ENCODE results near the gene ITGA5. TPM values are rescaled to one million over a fixed set of nuclear protein-coding genes. Genes with fewer than 3 reads are reported as not detected.

ITGA5 gene
- 115 TPM for polyA plus RNA-seq (2012; ENCODE audit: insufficient read length, low read depth)

- no peak; the same call in 1 of the 2 replicates for TF ChIP-seq SIN3A (IDR thresholded peaks at IDR 0.05; ENCODE audit: borderline replicate concordance, insufficient read depth, low read length)
- no peak for TF ChIP-seq TAF1 (IDR thresholded peaks at IDR 0.05; ENCODE audit: borderline replicate concordance, insufficient read depth, low read length)
- TF ChIP-seq REST (IDR thresholded peaks at IDR 0.05; ENCODE audit: insufficient read depth in 1 of 2, low read depth in 2 of 2, low read length in 2 of 2): no peak; a peak in 1 of 4 replicates
- TF ChIP-seq FOXP2 (optimal IDR thresholded peaks at IDR 0.05; ENCODE audit: borderline replicate concordance, extremely low read depth, extremely low read length, insufficient read depth): no peak
- no peak for TF ChIP-seq POLR2AphosphoS5 (IDR thresholded peaks at IDR 0.05; ENCODE audit: low read depth, low read length)
These were observed at the start of gene ITGA5 for GRCh38 chr12:54419088-54419887. ITGA5 (minus strand) TSS chr12:54419266; CDS start chr12:54419198, 68 bp downstream.

DNA sequence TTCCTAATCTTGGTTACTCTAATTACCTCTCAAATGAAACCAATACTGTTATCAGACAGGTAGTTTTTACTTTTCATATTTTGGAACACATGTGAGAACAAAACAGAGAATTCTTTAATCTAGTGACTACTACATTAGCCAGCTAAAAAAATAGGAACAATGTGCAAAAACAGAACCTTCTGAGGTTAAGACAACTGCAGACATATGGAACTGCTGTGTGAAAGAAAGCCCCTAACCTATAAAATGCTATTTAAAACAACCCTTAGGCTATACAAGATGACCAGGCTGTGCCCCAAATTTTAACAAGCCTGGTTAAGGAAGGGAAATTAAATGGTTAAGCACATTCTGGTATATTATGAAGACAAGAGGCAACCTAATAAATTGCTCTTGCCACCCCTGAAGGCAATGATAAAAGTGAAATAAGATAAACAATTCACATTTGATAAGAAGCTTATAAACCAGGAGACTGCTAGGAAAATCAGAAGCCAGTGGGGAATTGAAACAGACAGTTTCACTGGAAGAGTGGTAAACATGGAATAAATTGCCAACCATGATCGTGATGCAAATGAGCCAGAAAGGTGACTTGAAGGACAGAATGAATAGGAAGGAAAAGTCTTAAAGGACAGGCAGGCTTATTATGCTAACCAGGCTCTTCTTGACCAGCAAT lies 46.9 kb upstream of the ITGA5 start:
- TF ChIP-seq SIN3A (IDR thresholded peaks at IDR 0.05; ENCODE audit: borderline replicate concordance, insufficient read depth, low read length): no peak
- TF ChIP-seq TAF1 (IDR thresholded peaks at IDR 0.05; ENCODE audit: borderline replicate concordance, insufficient read depth, low read length): no peak
- no peak for TF ChIP-seq POLR2AphosphoS5 (IDR thresholded peaks at IDR 0.05; ENCODE audit: low read depth, low read length)
- no peak for TF ChIP-seq REST (IDR thresholded peaks at IDR 0.05; ENCODE audit: insufficient read depth in 1 of 2, low read depth in 2 of 2, low read length in 2 of 2)
- TF ChIP-seq FOXP2 (optimal IDR thresholded peaks at IDR 0.05; ENCODE audit: borderline replicate concordance, extremely low read depth, extremely low read length, insufficient read depth): no peak

DNA sequence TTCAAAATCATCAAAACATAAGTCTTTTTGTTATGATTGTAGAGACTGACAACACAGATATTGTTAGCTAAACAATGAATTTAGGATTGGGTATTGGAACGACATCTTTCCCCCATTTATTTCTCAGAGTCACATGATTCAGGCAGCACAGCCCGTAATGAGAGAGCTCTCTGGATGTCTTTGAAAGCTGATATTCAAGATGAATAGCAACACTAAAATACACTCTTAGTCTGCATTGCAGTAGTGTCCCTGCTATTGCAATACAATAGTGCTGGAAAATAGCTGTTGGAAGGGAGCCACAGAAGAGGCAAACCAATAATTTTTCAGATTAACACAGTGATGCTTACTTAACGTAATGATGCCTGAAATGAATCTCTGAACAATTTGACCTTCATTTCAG lies 44.4 kb upstream of the ITGA5 start:
- TF ChIP-seq SIN3A (IDR thresholded peaks at IDR 0.05; ENCODE audit: borderline replicate concordance, insufficient read depth, low read length): no peak
- TF ChIP-seq POLR2AphosphoS5 (IDR thresholded peaks at IDR 0.05; ENCODE audit: low read depth, low read length): no peak
- no peak for TF ChIP-seq TAF1 (IDR thresholded peaks at IDR 0.05; ENCODE audit: borderline replicate concordance, insufficient read depth, low read length)
- no peak for TF ChIP-seq FOXP2 (optimal IDR thresholded peaks at IDR 0.05; ENCODE audit: borderline replicate concordance, extremely low read depth, extremely low read length, insufficient read depth)
- no peak for TF ChIP-seq REST (IDR thresholded peaks at IDR 0.05; ENCODE audit: insufficient read depth in 1 of 2, low read depth in 2 of 2, low read length in 2 of 2)

DNA sequence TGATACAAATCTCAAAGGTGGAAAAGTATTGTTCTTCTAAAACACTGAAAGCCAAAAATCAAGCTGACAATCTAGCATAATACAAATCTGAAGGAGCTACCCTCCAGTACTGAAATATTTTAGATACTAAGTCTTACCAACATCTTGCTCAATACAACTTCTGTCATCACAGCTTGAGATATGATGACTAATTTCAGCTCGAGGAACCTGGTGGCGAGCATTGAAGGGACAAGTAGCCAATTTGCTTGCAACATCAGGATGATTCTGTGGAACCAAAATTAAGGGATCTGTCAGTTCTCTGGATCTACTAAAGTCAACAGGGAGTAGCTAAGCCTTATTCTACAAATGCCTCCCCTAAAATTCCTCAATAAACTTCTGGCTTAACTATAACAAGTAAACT lies 44.0 kb upstream of the ITGA5 start:
- TF ChIP-seq SIN3A (IDR thresholded peaks at IDR 0.05; ENCODE audit: borderline replicate concordance, insufficient read depth, low read length) (no peak), REST (IDR thresholded peaks at IDR 0.05; ENCODE audit: insufficient read depth in 1 of 2, low read depth in 2 of 2, low read length in 2 of 2) (no peak), FOXP2 (optimal IDR thresholded peaks at IDR 0.05; ENCODE audit: borderline replicate concordance, extremely low read depth, extremely low read length, insufficient read depth) (no peak), POLR2AphosphoS5 (IDR thresholded peaks at IDR 0.05; ENCODE audit: low read depth, low read length) (no peak), TAF1 (IDR thresholded peaks at IDR 0.05; ENCODE audit: borderline replicate concordance, insufficient read depth, low read length) (no peak)

All from PFSK-1 (cell line).